ENCODE results near the gene MRPL14.

Gene MRPL14

DNA sequence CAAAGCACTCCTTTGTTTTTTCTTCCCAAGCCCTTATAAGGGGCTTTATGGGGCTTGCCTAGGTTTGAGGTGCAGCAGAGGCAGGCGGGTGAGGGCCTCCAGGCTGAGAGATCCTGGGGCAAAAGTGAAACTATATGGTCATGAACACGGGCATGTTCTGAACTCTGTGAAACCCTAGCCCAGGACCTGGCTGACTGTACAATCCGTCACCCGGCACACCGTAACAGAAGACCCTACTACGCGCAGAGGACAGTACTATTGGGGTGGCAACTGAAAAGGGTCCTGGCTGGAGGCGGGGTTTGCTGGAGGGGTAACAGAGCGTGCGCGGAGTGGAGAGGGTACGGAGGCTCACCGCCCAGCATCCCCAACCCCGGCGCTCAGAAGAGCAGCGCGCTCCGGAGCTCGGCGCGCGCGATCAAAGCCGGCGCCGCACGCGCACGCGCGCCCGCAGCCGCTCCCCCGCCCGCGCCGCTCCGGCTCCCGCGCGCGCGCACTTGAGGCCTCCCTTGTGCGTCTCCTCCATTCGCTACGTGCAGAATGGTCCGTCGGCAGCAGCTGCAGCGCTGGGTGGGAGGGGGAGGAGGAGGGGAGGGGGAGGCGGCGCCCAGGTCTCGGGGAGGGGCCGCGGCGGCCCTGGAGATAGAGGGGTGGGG is 54.2 kb downstream of the MRPL14 start:
- Histone ChIP-seq H3K27ac (ENCODE audit: low read depth, low read length) (no peak overlapping the region), H3K4me3 (ENCODE audit: low read length) (peak overlapping the region; percentile 72), H4K20me1 (ENCODE audit: control insufficient read depth, insufficient read depth, low read depth, low read length) (no peaks in the 10 kb centered on the region), H3F3A (ENCODE audit: control insufficient read depth, insufficient read depth) (0 out of 2 replicates have a peak, but pooled peaks cover 2% of the 10 kb centered on the region), H3K79me2 (ENCODE audit: control insufficient read depth, low read length) (no peaks in the 10 kb centered on the region), H3K4me1 (ENCODE audit: control insufficient read depth, low read length) (peaks cover 51% of the 10 kb centered on the region), H3K9me2 (replicated peaks; ENCODE audit: control insufficient read depth, low read length) (no peaks in the 10 kb centered on the region), H3K27me3 (ENCODE audit: control insufficient read depth, low read length) (peaks cover 25% of the 10 kb centered on the region), H3K36me3 (ENCODE audit: control insufficient read depth, low read length) (no peaks in the 10 kb centered on the region), H3K4me2 (ENCODE audit: low read length) (peak overlapping the region; percentile 88), H3K9me3 (ENCODE audit: control insufficient read depth, insufficient read depth, low read length) (no peaks in the 10 kb centered on the region)
- TF ChIP-seq EZH2phosphoT487 (IDR thresholded peaks at IDR 0.05; ENCODE audit: borderline replicate concordance, low read length) (no peak), CTCF (IDR thresholded peaks at IDR 0.05; ENCODE audit: low read depth, low read length, poor library complexity, severe bottlenecking) (no peak)

DNA sequence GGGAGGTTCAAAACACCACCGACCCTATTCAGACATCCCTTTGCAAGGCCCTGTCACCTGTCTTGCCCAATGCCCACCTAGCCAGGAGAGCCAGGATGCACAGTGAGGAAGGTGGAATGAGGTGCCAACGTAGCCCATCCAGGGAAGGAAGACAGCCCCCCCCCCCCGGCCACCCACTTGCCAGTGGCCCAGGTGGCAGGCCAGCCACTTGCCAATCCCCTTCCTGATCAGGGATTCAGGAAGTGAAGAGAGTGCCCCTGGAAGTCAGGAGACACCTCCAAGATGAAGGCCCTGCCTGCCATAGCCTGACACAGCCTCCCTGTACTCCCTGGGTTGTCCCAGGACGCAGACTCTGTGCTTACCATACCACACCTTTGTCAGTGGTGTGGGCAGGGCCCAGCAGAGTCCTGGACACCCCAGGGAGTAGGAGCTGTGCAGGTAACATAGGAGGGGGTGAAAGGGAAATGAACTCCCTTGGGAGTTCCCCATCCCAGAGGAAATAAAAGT is 54.7 kb downstream of the MRPL14 start:
- Histone ChIP-seq H3K9me3 (ENCODE audit: control insufficient read depth, insufficient read depth, low read length) (no peaks in the 10 kb centered on the region), H4K20me1 (ENCODE audit: control insufficient read depth, insufficient read depth, low read depth, low read length) (no peaks in the 10 kb centered on the region), H3K79me2 (ENCODE audit: control insufficient read depth, low read length) (no peaks in the 10 kb centered on the region), H3F3A (ENCODE audit: control insufficient read depth, insufficient read depth) (0 out of 2 replicates have a peak, but pooled peaks cover under 1% of the 10 kb centered on the region), H3K9me2 (replicated peaks; ENCODE audit: control insufficient read depth, low read length) (no peaks in the 10 kb centered on the region), H3K27me3 (ENCODE audit: control insufficient read depth, low read length) (peaks cover 25% of the 10 kb centered on the region), H3K36me3 (ENCODE audit: control insufficient read depth, low read length) (no peaks in the 10 kb centered on the region), H3K4me2 (ENCODE audit: low read length) (peak overlapping the region; percentile 88), H3K4me3 (ENCODE audit: low read length) (peak overlapping the region; percentile 72), H3K27ac (ENCODE audit: low read depth, low read length) (no peak overlapping the region), H3K4me1 (ENCODE audit: control insufficient read depth, low read length) (peaks cover 49% of the 10 kb centered on the region)
- TF ChIP-seq EZH2phosphoT487 (IDR thresholded peaks at IDR 0.05; ENCODE audit: borderline replicate concordance, low read length), result no peak
- TF ChIP-seq CTCF (IDR thresholded peaks at IDR 0.05; ENCODE audit: low read depth, low read length, poor library complexity, severe bottlenecking), result no peak

GRCh38 chr6:44071670-44072451 is 55.4 kb downstream of the MRPL14 start:
- H3K4me1 ChIP-seq (ENCODE audit: control insufficient read depth, low read length), result peaks cover 43% of the 10 kb centered on the region
- TF ChIP-seq EZH2phosphoT487 (IDR thresholded peaks at IDR 0.05; ENCODE audit: borderline replicate concordance, low read length), result no peak
- TF ChIP-seq CTCF (IDR thresholded peaks at IDR 0.05; ENCODE audit: low read depth, low read length, poor library complexity, severe bottlenecking), result no peak
- H3K79me2 ChIP-seq (ENCODE audit: control insufficient read depth, low read length), result no peaks in the 10 kb centered on the region
- H3K4me3 ChIP-seq (ENCODE audit: low read length), result peak overlapping the region; percentile 72
- peak overlapping the region; percentile 88 for H3K4me2 ChIP-seq (ENCODE audit: low read length)
- H4K20me1 ChIP-seq (ENCODE audit: control insufficient read depth, insufficient read depth, low read depth, low read length), result no peaks in the 10 kb centered on the region
- H3K27me3 ChIP-seq (ENCODE audit: control insufficient read depth, low read length), result peaks cover 29% of the 10 kb centered on the region
- H3K9me3 ChIP-seq (ENCODE audit: control insufficient read depth, insufficient read depth, low read length), result no peaks in the 10 kb centered on the region
- H3K27ac ChIP-seq (ENCODE audit: low read depth, low read length), result no peak overlapping the region
- H3K9me2 ChIP-seq (replicated peaks; ENCODE audit: control insufficient read depth, low read length), result no peaks in the 10 kb centered on the region
- no peaks in the 10 kb centered on the region for H3F3A ChIP-seq (ENCODE audit: control insufficient read depth, insufficient read depth)
- no peaks in the 10 kb centered on the region for H3K36me3 ChIP-seq (ENCODE audit: control insufficient read depth, low read length)
